GM12878 (cell line): ENCODE measurements around the gene ROCK2. TPM values are rescaled to one million over a fixed set of nuclear protein-coding genes. Genes with fewer than 3 reads are reported as not detected.

ENCODE experiments used
- ATAC-seq: fragments of 200-7000 bp; cut with Tn5 transposase; 3 replicates; pipeline ENCODE4 v1.9.1; 2020; ENCODE audit warnings: mild to moderate bottlenecking, moderate library complexity
- BruUV-seq: library from RNA; stranded (reverse); fragments of 400-500 nt; replicated peaks from 2 replicates; lab custom pipeline; 2021; lab: Mats Ljungman, UMichigan
- CTCF ChIA-PET: fragments of 300-600 bp; sonication (Branson Sonifier 250); formaldehyde crosslinking; extraction: SDS; loops from one replicate; lab custom pipeline; 2021; ENCODE audit warnings: inconsistent platforms; lab: Yijun Ruan, JAX
- POLR2A ChIA-PET: fragments of 350-600 bp; formaldehyde crosslinking; extraction: SDS; loops from one replicate; lab custom pipeline; 2021; ENCODE audit warnings: inconsistent platforms; lab: Charles Lee
- RAD21 ChIA-PET: fragments of 300-600 bp; sonication (Branson Sonifier 250); formaldehyde crosslinking; loops from one replicate; lab custom pipeline; 2023; ENCODE audit warnings: antibody characterized with exemption; ENCODE audit not compliant: unreplicated experiment; lab: Charles Lee
- SMC1A ChIA-PET: fragments of 300-600 bp; sonication (Branson Sonifier 250); formaldehyde crosslinking; loops from one replicate; lab custom pipeline; 2023; ENCODE audit not compliant: unreplicated experiment, uncharacterized antibody; lab: Charles Lee
- DNase-seq: peaks from one replicate; pipeline ENCODE4 v3.0.0-alpha.2; 2011; ENCODE audit warnings: low read depth, low spot score
- FAIRE-seq: peaks from 3 replicates; lab custom pipeline; 2011; peaks lifted over from hg19 to GRCh38; lab: Jason Lieb, UNC
- H2AFZ ChIP-seq: 2 replicates; pipeline ENCODE4 v1.6.0; 2011; ENCODE audit warnings: low read depth, low read length, control low read depth; ENCODE audit not compliant: control insufficient read depth
- H3K27ac ChIP-seq: 2 replicates; pipeline ENCODE4 v1.5.1; 2011; ENCODE audit warnings: control low read depth; ENCODE audit not compliant: control insufficient read depth, insufficient read depth
- H3K27me3 ChIP-seq, 2 experiments: replicated peaks in 1 of 2; 2 replicates each; pipeline versions ENCODE4 v1.6.0 to v1.6.1; 2011; ENCODE audit warnings: low read length in 1 of 2; ENCODE audit not compliant: control insufficient read depth in 2 of 2, insufficient read depth in 2 of 2
- H3K36me3 ChIP-seq, 2 experiments: 2 replicates each; pipeline ENCODE4 v1.5.1; 2011; ENCODE audit warnings: low read length in 1 of 2; ENCODE audit not compliant: control insufficient read depth in 2 of 2, insufficient read depth in 2 of 2
- H3K4me1 ChIP-seq: 2 replicates; pipeline ENCODE4 v1.6.1; 2011; ENCODE audit warnings: mild to moderate bottlenecking, low read length, moderate library complexity, mixed read lengths; ENCODE audit not compliant: control insufficient read depth, insufficient read depth
- H3K4me2 ChIP-seq: 2 replicates; pipeline ENCODE4 v1.6.0; 2011; ENCODE audit warnings: control low read depth; ENCODE audit not compliant: control insufficient read depth, insufficient read depth
- H3K4me3 ChIP-seq: fragments of 200-600 bp; sonication (generic); 2 replicates; pipeline ENCODE4 v1.5.1; 2016
- H3K79me2 ChIP-seq: 2 replicates; pipeline ENCODE4 v1.6.0; 2011; ENCODE audit warnings: low read length; ENCODE audit not compliant: control insufficient read depth, insufficient read depth
- H3K9ac ChIP-seq: 2 replicates; pipeline ENCODE4 v1.8.0; 2011; ENCODE audit warnings: low read length, control low read depth, mixed read lengths; ENCODE audit not compliant: control insufficient read depth, insufficient read depth
- H3K9me3 ChIP-seq: replicated peaks from 3 replicates; pipeline ENCODE4 v1.5.1; 2011; ENCODE audit warnings: mild to moderate bottlenecking, low read length; ENCODE audit not compliant: control insufficient read depth, insufficient read depth
- H4K20me1 ChIP-seq: 2 replicates; pipeline ENCODE4 v1.6.0; 2011; ENCODE audit not compliant: control insufficient read depth, insufficient read depth
- BMI1 ChIP-seq: fragments of 450-650 bp; IDR thresholded peaks from 2 replicates; pipeline ENCODE4 v1.6.1; 2016; ENCODE audit warnings: mild to moderate bottlenecking, moderate library complexity, borderline replicate concordance
- BRCA1 ChIP-seq: IDR thresholded peaks from 2 replicates; pipeline ENCODE4 v1.6.1; 2011; ENCODE audit warnings: low read depth, low read length, improper control_type of control experiment
- E4F1 ChIP-seq: fragments of 450-650 bp; IDR thresholded peaks from 2 replicates; pipeline ENCODE4 v1.6.1; 2018; ENCODE audit warnings: borderline replicate concordance, mild to moderate bottlenecking; ENCODE audit not compliant: partially characterized antibody
- IKZF2 ChIP-seq, 2 experiments: fragments of 450-650 bp; IDR thresholded peaks; 2 replicates each; pipeline ENCODE4 v1.6.1; 2017; ENCODE audit warnings: mild to moderate bottlenecking in 2 of 2, moderate library complexity in 2 of 2
- RELA ChIP-seq: fragments of 450-650 bp; IDR thresholded peaks from 2 replicates; pipeline ENCODE4 v1.8.0; 2014; ENCODE audit warnings: borderline replicate concordance; ENCODE audit not compliant: partially characterized antibody
- SP1 ChIP-seq: IDR thresholded peaks from one replicate; pipeline ENCODE4 v1.6.1; 2011; ENCODE audit warnings: low read depth, low read length
- SRF ChIP-seq, 2 experiments: IDR thresholded peaks; 2 replicates each; pipeline ENCODE4 v1.6.1; 2011; ENCODE audit warnings: low read depth in 2 of 2, low read length in 2 of 2, mild to moderate bottlenecking in 1 of 2, moderate library complexity in 1 of 2
- TCF3 ChIP-seq: IDR thresholded peaks from 2 replicates; pipeline ENCODE4 v1.6.1; 2012; ENCODE audit warnings: low read depth, mild to moderate bottlenecking, low read length, borderline replicate concordance; ENCODE audit not compliant: insufficient read depth
- WGBS: methylation state at CpG from one replicate; pipeline ENCODE4 v1.1.6; 2016; ENCODE audit warnings: low lambda C conversion rate; ENCODE audit not compliant: insufficient replicate concordance, insufficient coverage; ENCODE audit errors: missing lambda C conversion rate; 5-methylcytosine and 5-hydroxymethylcytosine counted together
- in situ Hi-C: fragments of 300-500 bp; cut with MboI; formaldehyde crosslinking; loops from 9 replicates; pipeline ENCODE4 v1.14.3; 2018; ENCODE audit warnings: mixed read lengths
- intact Hi-C: fragments of 100-400 bp; cut with micrococcal nuclease; formaldehyde crosslinking; loops from one replicate; pipeline ENCODE4 v1.14.2; 2022; ENCODE audit not compliant: unreplicated experiment
- polyA plus RNA-seq, 11 experiments: library from polyadenylated mRNA; depleted of rRNA in 4 of 11; unstranded in 6 of 11; stranded (reverse) in 5 of 11; fragments of >200 nt; fragmentation: Nextera tagmentation in 4 of 11; fragmentation: Illumina TruSeq in 1 of 11; extraction: Ambion mirVana in 4 of 11; extraction: Trizol in 1 of 11; gene quantifications; 1 replicate in 1 of 11; 2 replicates in 10 of 11; pipeline versions ENCODE4 v1.2.1 to v1.2.3, GENCODE V29; 2011 to 2016; ENCODE audit warnings: inconsistent platforms in 2 of 11, missing spikeins in 2 of 11, low read depth in 1 of 11
- total RNA-seq, 4 experiments: library from RNA; depleted of rRNA in 3 of 4; stranded (reverse); fragments of >200 nt in 3 of 4; fragmentation: Illumina TruSeq in 1 of 4; extraction: Trizol in 1 of 4; gene quantifications; 2 replicates each; pipeline versions ENCODE4 v1.2.1 to v1.2.3, GENCODE V29; 2013 to 2021

ROCK2 gene
- total and polyA plus RNA-seq, 10 of the 15 experiments (the other 5 are each of a cell fraction or from before 2014, with no cell fraction given), result 4.6 to 22.1 (median 8.3) TPM

- Histone ChIP-seq H2AFZ (no peak overlapping the region), H3K79me2 (peaks cover 3% of the 10 kb centered on the region), H4K20me1 (no peaks in the 10 kb centered on the region), H3K9me3 (no peaks in the 10 kb centered on the region), H3K9ac (no peak overlapping the region), H3K27ac (no peak overlapping the region), H3K36me3 (no peaks in the 10 kb centered on the region), H3K4me2 (no peak overlapping the region), H3K27me3 (no peaks in the 10 kb centered on the region), H3K4me1 (no peaks in the 10 kb centered on the region), H3K4me3 (no peak overlapping the region)
- intact Hi-C loops, result no loop called here
- ChIA-PET CTCF (interaction anchor here (0.9 to 1.3 kb wide), 2 partner anchors 9 to 144 kb away, joined by 3 to 5 read pairs; no protein-coding TSS in a partner anchor), SMC1A (interaction anchor here (1.2 to 1.3 kb wide), 2 partner anchors 9 to 84 kb away, joined by 3 to 4 read pairs; no protein-coding TSS in a partner anchor), RAD21 (no interaction called here), POLR2A (no interaction called here)
- DNase-seq, result no peak
- ATAC-seq, result peak; percentile 19; the same call in 1 of the 3 replicates
- no TSS peak for BruUV-seq
- in situ Hi-C loops, result no loop called here
- 92% methylated on average over 4 of the region's 4 CpGs for WGBS
- no peak for TF ChIP-seq E4F1
- TF ChIP-seq TCF3, result no peak
- no peak for TF ChIP-seq BRCA1
- no peak for TF ChIP-seq SP1
- TF ChIP-seq RELA, result no peak
- TF ChIP-seq IKZF2 (IDR thresholded peaks at IDR 0.05), result no peak
- no peak for TF ChIP-seq BMI1
- no peak for TF ChIP-seq SRF (IDR thresholded peaks at IDR 0.05; ENCODE audit: low read depth in 2 of 2, low read length in 2 of 2)
- no peak for FAIRE-seq
Measured at GRCh38 chr2:11305338-11305737, 39.1 kb downstream of the ROCK2 start.
